Esophagus muscularis mucosa (tissue), 4 donors: ENCODE measurements around the gene TSSC4. TPM values are rescaled to one million over a fixed set of nuclear protein-coding genes. Genes with fewer than 3 reads are reported as not detected.

Experiments used
- DNase-seq: peaks from one replicate; pipeline ENCODE4 v3.0.0-alpha.2; 2017; ENCODE audit errors: extremely low spot score
- H3K27ac ChIP-seq, 4 donors: fragments of 200-600 bp; sonication (generic); replicated peaks in 1 of 4; 1 replicate in 3 of 4; 2 replicates in 1 of 4; pipeline ENCODE4 v1.5.1; 2016 to 2019; ENCODE audit warnings: mild to moderate bottlenecking in 1 of 4
- H3K27me3 ChIP-seq, 4 donors: fragments of 200-600 bp; sonication (generic); one replicate each; pipeline versions ENCODE4 v1.5.1 to v1.6.0; 2016 to 2019
- H3K36me3 ChIP-seq, 4 donors: fragments of 200-600 bp; sonication (generic); one replicate each; pipeline ENCODE4 v1.5.1; 2016 to 2019
- H3K4me1 ChIP-seq, 4 donors: fragments of 200-600 bp; sonication (generic); one replicate each; pipeline ENCODE4 v1.5.1; 2016 to 2019
- H3K4me3 ChIP-seq, 4 donors: fragments of 200-600 bp; sonication (generic); 1 replicate in 2 of 4; 2 replicates in 2 of 4; pipeline ENCODE4 v1.5.1; 2016 to 2019; ENCODE audit warnings: mild to moderate bottlenecking in 4 of 4, moderate library complexity in 1 of 4
- H3K9me3 ChIP-seq, 4 donors: fragments of 200-600 bp; sonication (generic); 1 replicate in 3 of 4; 2 replicates in 1 of 4; pipeline ENCODE4 v1.5.1; 2016 to 2019
- EP300 ChIP-seq: sonication (generic); formaldehyde crosslinking; IDR thresholded peaks from one replicate; pipeline ENCODE4 v1.6.1; 2017; ENCODE audit warnings: antibody characterized with exemption
- POLR2A ChIP-seq: fragments of 450-650 bp; IDR thresholded peaks from one replicate; pipeline ENCODE4 v1.6.1; 2017; ENCODE audit warnings: antibody characterized with exemption, moderate library complexity, mild to moderate bottlenecking, low read depth
- POLR2AphosphoS5 ChIP-seq, 2 donors: sonication (generic); formaldehyde crosslinking; IDR thresholded peaks; one replicate each; pipeline ENCODE4 v1.6.1; 2017; ENCODE audit warnings: antibody characterized with exemption in 2 of 2
- WGBS: methylation state at CpG from one replicate; pipeline ENCODE4 v1.1.5; 2018; 5-methylcytosine and 5-hydroxymethylcytosine counted together
- intact Hi-C: fragments of 100-400 bp; cut with DNase I; formaldehyde crosslinking; loops from one replicate; pipeline ENCODE4 v1.15.1; 2023
- total RNA-seq, 4 donors: library from RNA; depleted of rRNA; stranded (reverse); fragments of >200 nt; gene quantifications; one replicate each; pipeline versions ENCODE4 v1.1.0 to v1.2.1, GENCODE V29; 2016
- TF ChIP-seq, protein P1 (sequence below), 3 experiments: fragments of 200-600 bp in 2 of 3; fragments of 450-650 bp in 1 of 3; sonication (generic) in 2 of 3; IDR thresholded peaks; one replicate each; pipeline ENCODE4 v1.5.1; 2017 to 2019; ENCODE audit warnings: antibody characterized with exemption in 3 of 3, mild to moderate bottlenecking in 2 of 3, moderate library complexity in 1 of 3

Gene TSSC4
- total RNA-seq, 4 donors from 2014 or later: 46.9 to 76.9 (median 70.6) TPM

DNA sequence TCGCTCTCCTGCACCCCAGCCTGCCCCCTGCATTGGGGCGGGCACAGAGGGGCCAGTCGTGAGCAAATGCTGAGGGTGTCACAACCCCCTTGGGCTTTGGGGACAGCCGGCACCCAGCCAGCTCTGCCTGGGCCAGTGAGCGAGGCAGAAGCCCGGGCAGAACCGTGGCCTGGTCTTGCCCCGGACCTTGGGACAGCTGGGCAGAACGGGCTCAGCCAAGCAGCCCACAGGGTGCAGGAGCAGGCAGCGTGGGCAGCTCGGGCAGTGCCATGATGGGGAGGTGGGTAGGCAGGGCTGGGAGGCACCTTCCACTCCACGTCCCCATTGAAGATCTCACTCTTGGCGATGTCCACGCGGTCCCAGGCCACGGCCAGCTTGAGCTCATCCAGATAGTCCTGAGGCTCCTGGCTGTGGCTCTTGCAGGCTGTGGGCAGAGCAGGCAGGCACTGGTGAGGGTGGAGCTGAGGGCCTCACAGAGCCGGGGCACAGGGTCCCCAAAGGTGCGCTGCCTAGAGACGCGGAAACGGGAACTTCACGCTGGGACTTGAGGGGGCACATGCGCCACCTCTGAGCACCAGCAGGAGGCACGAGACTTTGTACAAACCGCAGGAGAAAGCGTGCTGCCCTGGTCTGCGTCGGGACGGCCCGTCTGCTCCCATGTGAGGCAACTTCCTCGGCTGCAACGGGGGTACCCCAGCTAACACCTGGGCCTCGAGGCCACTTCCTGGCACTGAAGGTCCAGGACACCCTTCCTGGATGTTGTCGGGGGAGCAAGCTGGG lies 15.2 kb downstream of the TSSC4 start:
- intact Hi-C loops: loop anchor here (10.0 kb wide), 1 partner anchor 51 kb away; no protein-coding TSS in a partner anchor
- H3K4me1 ChIP-seq: peaks cover 5 to 16% (median 12%) of the 10 kb centered on the region in 4 donors
- no peak overlapping the region for H3K4me3 ChIP-seq
- H3K27ac ChIP-seq: no peak overlapping the region
- no peaks in the 10 kb centered on the region for H3K36me3 ChIP-seq
- WGBS: 87% methylated on average over 22 of the region's 34 CpGs
- H3K27me3 ChIP-seq: peaks cover 0 to 1% (median 0%) of the 10 kb centered on the region in 4 donors
- no peak for DNase-seq
- no peaks in the 10 kb centered on the region for H3K9me3 ChIP-seq
- no peak for TF ChIP-seq EP300

DNA sequence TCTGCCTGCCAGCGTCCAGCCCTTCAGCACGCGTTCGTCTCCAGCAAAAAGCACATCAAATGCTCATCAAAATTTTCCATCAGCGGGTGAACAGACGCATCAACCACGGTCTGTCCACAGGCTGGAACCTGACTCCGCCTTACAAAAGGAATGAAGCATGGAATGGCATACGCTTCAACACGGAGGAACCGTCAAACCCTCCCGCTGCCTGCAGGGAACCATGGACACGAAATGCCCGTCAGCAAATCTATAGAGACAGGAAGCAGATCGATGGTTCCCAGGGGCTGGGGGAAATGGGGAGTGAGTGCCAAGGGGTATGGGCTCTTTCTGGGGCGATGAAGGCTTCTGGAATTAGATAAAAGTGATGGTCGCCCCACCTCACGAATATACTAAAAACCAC lies 16.2 kb downstream of the TSSC4 start:
- H3K4me3 ChIP-seq: no peak overlapping the region
- H3K9me3 ChIP-seq: no peaks in the 10 kb centered on the region
- no peak for DNase-seq
- peaks cover 5 to 19% (median 15%) of the 10 kb centered on the region in 4 donors for H3K4me1 ChIP-seq
- peaks cover 0 to 11% (median 0%) of the 10 kb centered on the region in 4 donors for H3K27me3 ChIP-seq
- no peak for TF ChIP-seq POLR2AphosphoS5 (IDR thresholded peaks at IDR 0.05)
- TF ChIP-seq, protein P1, sequence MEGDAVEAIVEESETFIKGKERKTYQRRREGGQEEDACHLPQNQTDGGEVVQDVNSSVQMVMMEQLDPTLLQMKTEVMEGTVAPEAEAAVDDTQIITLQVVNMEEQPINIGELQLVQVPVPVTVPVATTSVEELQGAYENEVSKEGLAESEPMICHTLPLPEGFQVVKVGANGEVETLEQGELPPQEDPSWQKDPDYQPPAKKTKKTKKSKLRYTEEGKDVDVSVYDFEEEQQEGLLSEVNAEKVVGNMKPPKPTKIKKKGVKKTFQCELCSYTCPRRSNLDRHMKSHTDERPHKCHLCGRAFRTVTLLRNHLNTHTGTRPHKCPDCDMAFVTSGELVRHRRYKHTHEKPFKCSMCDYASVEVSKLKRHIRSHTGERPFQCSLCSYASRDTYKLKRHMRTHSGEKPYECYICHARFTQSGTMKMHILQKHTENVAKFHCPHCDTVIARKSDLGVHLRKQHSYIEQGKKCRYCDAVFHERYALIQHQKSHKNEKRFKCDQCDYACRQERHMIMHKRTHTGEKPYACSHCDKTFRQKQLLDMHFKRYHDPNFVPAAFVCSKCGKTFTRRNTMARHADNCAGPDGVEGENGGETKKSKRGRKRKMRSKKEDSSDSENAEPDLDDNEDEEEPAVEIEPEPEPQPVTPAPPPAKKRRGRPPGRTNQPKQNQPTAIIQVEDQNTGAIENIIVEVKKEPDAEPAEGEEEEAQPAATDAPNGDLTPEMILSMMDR (IDR thresholded peaks at IDR 0.05): no peak
- no peak for TF ChIP-seq POLR2A
- no peak for TF ChIP-seq EP300
- no peaks in the 10 kb centered on the region for H3K36me3 ChIP-seq
- 77% methylated on average over 18 of the region's 18 CpGs for WGBS
- intact Hi-C loops: loop anchor here (10.0 kb wide), 1 partner anchor 52 kb away; no protein-coding TSS in a partner anchor
- no peak overlapping the region for H3K27ac ChIP-seq

DNA sequence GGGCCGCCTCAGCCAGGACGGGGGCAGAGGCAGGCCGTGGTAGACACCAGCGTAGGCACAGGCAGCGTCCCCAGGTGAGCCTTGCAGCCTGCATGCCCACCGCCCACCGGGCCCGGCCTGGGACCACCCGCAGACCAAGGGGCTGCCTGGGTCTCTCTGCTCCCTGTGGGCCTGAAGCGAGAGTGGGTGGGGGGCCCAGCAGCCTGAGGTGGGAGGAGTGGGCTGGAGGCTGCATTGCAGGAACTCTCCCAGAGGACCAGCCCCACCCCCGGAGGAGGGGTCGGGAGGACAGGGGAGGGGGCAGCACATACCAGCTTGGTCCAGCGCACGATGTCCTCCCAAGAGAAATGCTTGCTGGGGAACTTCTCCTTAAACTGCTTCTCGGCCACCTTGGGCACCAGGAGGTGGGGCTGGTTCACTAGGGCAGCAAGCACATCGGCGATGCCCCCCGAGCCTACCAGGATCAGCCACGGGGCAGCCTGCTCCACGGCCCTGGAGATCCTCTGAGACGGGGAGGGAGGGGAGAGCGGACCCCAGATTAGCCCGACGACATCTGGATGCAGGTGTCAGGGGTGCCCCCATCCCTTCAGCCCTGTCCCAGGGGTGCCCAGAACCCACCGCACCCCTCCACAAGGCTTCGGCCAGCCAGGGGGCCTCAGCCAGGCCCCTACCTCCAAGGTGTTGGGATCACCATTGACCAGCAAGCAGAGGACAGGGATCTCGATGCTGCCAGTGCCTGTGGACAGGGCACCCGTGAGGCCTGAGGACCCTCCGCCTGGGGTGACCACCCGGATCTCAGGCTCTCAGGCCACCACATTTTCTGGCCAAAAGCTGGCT lies 17.5 kb downstream of the TSSC4 start:
- 82% methylated on average over 17 of the region's 30 CpGs for WGBS
- H3K27ac ChIP-seq: no peak overlapping the region
- H3K9me3 ChIP-seq: no peaks in the 10 kb centered on the region
- no peak overlapping the region for H3K4me3 ChIP-seq
- intact Hi-C loops: loop anchor here (10.0 kb wide), 1 partner anchor 53 kb away; no protein-coding TSS in a partner anchor
- peaks cover 0 to 21% (median 0%) of the 10 kb centered on the region in 4 donors for H3K27me3 ChIP-seq
- DNase-seq: no peak
- peaks cover 5 to 19% (median 15%) of the 10 kb centered on the region in 4 donors for H3K4me1 ChIP-seq
- no peak for TF ChIP-seq POLR2AphosphoS5 (IDR thresholded peaks at IDR 0.05)
- TF ChIP-seq POLR2A: no peak
- no peak for TF ChIP-seq EP300
- TF ChIP-seq, protein P1 (IDR thresholded peaks at IDR 0.05): no peak
- H3K36me3 ChIP-seq: no peaks in the 10 kb centered on the region

DNA sequence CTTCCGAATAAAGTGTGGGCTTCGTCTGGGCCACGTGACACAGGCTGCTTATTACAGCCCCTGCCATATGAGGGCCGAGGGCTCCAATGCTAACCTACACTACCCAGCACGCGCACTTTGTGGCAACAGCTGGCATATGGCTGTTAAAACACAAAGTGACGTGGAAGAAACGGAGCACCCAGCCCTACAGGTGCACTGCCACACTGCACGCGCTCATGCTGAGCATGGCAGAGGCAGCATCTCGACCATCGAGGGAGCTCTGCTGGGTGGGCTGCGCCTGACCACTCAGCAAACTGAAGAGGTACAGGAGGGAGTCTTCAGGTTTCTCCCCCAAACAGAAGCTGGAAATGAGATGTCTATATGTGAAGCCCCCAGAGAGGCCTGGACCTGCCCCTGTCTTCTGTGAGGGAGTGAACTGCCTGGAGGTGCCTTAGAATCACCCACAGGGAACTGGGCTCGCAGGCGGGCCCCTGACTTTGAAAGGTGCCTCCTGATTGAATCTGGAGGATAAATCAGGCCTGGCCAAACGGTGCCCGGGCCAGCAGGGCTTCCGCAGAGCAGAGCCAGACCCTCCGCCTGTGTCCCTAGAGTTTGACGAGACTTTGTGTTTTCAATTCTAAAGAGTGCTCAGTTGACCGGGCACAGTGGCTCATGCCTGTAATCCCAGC lies 18.3 kb downstream of the TSSC4 start:
- no peak for DNase-seq
- intact Hi-C loops: loop anchor here (10.0 kb wide), 1 partner anchor 54 kb away; no protein-coding TSS in a partner anchor
- Histone ChIP-seq H3K4me1 (peaks cover 5 to 19% (median 15%) of the 10 kb centered on the region in 4 donors), H3K36me3 (no peaks in the 10 kb centered on the region), H3K9me3 (no peaks in the 10 kb centered on the region), H3K27ac (no peak overlapping the region), H3K4me3 (no peak overlapping the region), H3K27me3 (peaks cover 0 to 21% (median 0%) of the 10 kb centered on the region in 4 donors)
- 92% methylated on average over 5 of the region's 21 CpGs for WGBS
- TF ChIP-seq, protein P1 (IDR thresholded peaks at IDR 0.05): no peak
- TF ChIP-seq POLR2A (no peak), EP300 (no peak), POLR2AphosphoS5 (IDR thresholded peaks at IDR 0.05) (no peak)
